Measurements from ENCODE around the gene TTBK2.

- no peak for TF ChIP-seq EP300 (IDR thresholded peaks at IDR 0.05)
- TF ChIP-seq POLR2A (IDR thresholded peaks at IDR 0.05): no peak
- no peak for TF ChIP-seq CTCF (IDR thresholded peaks at IDR 0.05)
Observed at GRCh38 chr15:42691308-42691707, 229.3 kb downstream of the TTBK2 start.
